Tibial nerve (tissue), 4 donors: ENCODE measurements around the gene NFAT5. TPM values are rescaled to one million over a fixed set of nuclear protein-coding genes. Genes with fewer than 3 reads are reported as not detected.

Experiments
- DNase-seq, 2 donors: peaks; one replicate each; pipeline ENCODE4 v3.0.0-alpha.2; 2019; ENCODE audit warnings: low spot score in 2 of 2
- H3K27ac ChIP-seq, 4 donors: fragments of 200-600 bp; sonication (generic) in 3 of 4; one replicate each; pipeline ENCODE4 v1.5.1; 2017 to 2019; ENCODE audit warnings: mild to moderate bottlenecking in 1 of 4
- H3K27me3 ChIP-seq, 2 donors: fragments of 200-600 bp; sonication (generic) in 1 of 2; one replicate each; pipeline versions ENCODE4 v1.5.1 to v1.6.0; 2017 to 2019
- H3K36me3 ChIP-seq, 3 donors: fragments of 200-600 bp; sonication (generic); one replicate each; pipeline ENCODE4 v1.5.1; 2018 to 2019
- H3K4me1 ChIP-seq, 4 donors: fragments of 200-600 bp; sonication (generic) in 3 of 4; one replicate each; pipeline ENCODE4 v1.5.1; 2017 to 2019
- H3K4me3 ChIP-seq, 4 donors: fragments of 200-600 bp; sonication (generic) in 3 of 4; one replicate each; pipeline ENCODE4 v1.5.1; 2017 to 2019; ENCODE audit warnings: mild to moderate bottlenecking in 1 of 4, moderate library complexity in 1 of 4
- H3K9me3 ChIP-seq, 4 donors: fragments of 200-600 bp; sonication (generic) in 3 of 4; one replicate each; pipeline ENCODE4 v1.5.1; 2017 to 2019
- EP300 ChIP-seq, 2 donors: sonication (generic); formaldehyde crosslinking; IDR thresholded peaks; one replicate each; pipeline ENCODE4 v1.6.1; 2017; ENCODE audit warnings: antibody characterized with exemption in 2 of 2, mild to moderate bottlenecking in 1 of 2
- POLR2A ChIP-seq, 2 donors: fragments of 450-650 bp; IDR thresholded peaks; one replicate each; pipeline ENCODE4 v1.6.1; 2017; ENCODE audit warnings: antibody characterized with exemption in 2 of 2, mild to moderate bottlenecking in 2 of 2, moderate library complexity in 2 of 2
- WGBS, 2 donors: methylation state at CpG; one replicate each; pipeline ENCODE4 v1.1.5; 2018; 5-methylcytosine and 5-hydroxymethylcytosine counted together
- total RNA-seq, 4 donors: library from RNA; depleted of rRNA; stranded (reverse); fragments of >200 nt; gene quantifications; one replicate each; pipeline ENCODE4 v1.1.0, GENCODE V29; 2016
- TF ChIP-seq, protein P1 (sequence below), 5 experiments: fragments of 200-600 bp in 3 of 5; fragments of 450-650 bp in 2 of 5; sonication (generic) in 3 of 5; IDR thresholded peaks; one replicate each; pipeline ENCODE4 v1.5.1; 2016 to 2019; ENCODE audit warnings: antibody characterized with exemption in 5 of 5, mild to moderate bottlenecking in 3 of 5, moderate library complexity in 2 of 5

Gene NFAT5
- total RNA-seq, 4 donors from 2014 or later, result 53.2 to 61.4 (median 57.5) TPM

DNA sequence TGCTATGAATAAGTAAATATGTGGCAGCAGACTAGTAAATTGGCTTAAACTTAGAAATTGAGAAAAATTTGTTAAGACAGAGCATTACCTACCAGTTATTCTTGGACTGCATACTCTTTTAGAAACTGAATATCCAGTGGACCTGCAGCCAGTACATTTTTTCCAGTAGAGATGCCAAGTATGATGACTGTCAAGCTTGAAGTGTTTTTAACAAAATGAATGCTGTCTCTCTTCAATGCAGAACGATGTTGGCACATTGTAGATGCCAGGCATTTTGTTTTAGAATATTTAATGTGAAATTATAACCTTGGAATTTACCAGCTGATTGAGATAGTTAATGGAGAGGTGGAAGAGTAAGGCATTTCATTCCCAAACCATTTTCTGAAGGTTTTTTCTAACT is 52.5 kb downstream of the NFAT5 start:
- H3K4me1 ChIP-seq, result peaks cover 0 to 55% (median 21%) of the 10 kb centered on the region in 4 donors
- H3K9me3 ChIP-seq, result no peaks in the 10 kb centered on the region
- 14 to 24% methylated on average over 1 of the region's 1 CpG for WGBS, 2 donors
- TF ChIP-seq, protein P1, sequence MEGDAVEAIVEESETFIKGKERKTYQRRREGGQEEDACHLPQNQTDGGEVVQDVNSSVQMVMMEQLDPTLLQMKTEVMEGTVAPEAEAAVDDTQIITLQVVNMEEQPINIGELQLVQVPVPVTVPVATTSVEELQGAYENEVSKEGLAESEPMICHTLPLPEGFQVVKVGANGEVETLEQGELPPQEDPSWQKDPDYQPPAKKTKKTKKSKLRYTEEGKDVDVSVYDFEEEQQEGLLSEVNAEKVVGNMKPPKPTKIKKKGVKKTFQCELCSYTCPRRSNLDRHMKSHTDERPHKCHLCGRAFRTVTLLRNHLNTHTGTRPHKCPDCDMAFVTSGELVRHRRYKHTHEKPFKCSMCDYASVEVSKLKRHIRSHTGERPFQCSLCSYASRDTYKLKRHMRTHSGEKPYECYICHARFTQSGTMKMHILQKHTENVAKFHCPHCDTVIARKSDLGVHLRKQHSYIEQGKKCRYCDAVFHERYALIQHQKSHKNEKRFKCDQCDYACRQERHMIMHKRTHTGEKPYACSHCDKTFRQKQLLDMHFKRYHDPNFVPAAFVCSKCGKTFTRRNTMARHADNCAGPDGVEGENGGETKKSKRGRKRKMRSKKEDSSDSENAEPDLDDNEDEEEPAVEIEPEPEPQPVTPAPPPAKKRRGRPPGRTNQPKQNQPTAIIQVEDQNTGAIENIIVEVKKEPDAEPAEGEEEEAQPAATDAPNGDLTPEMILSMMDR (IDR thresholded peaks at IDR 0.05), result no peak
- TF ChIP-seq POLR2A (IDR thresholded peaks at IDR 0.05), result no peak
- peak in 1 of 2 donors; percentile 12 for TF ChIP-seq EP300 (IDR thresholded peaks at IDR 0.05)
- peak overlapping the region in 1 of 4 donors; percentile 21 for H3K27ac ChIP-seq
- no peak overlapping the region for H3K4me3 ChIP-seq
- H3K36me3 ChIP-seq, result peaks cover 0 to 1% (median 0%) of the 10 kb centered on the region in 3 donors
- H3K27me3 ChIP-seq, result no peaks in the 10 kb centered on the region
- DNase-seq, result peak in 1 of 2 donors; percentile 18

DNA sequence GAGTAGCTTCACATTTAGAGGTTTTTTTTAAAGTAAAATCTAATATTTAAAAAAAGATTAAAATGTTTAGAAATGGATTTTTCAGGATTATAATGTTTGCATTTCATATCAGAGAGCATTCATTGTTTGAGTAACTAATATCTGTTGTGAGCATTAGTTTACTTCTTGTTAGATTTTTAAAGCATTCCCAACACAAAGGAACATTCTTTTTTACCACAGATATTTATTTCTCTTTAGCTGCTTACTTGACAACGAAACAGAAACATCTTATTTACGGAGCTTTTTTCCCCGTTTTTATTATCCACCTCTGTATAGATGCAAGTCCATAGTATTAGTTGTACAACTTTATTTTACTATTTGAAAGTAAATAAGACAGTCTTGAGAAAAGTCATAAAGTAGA is 53.0 kb downstream of the NFAT5 start:
- Histone ChIP-seq H3K9me3 (no peaks in the 10 kb centered on the region), H3K4me3 (no peak overlapping the region), H3K4me1 (peaks cover 0 to 51% (median 18%) of the 10 kb centered on the region in 4 donors), H3K36me3 (peaks cover 0 to 4% (median 0%) of the 10 kb centered on the region in 3 donors), H3K27ac (peak overlapping the region in 2 of 4 donors; percentile 21 to 56), H3K27me3 (no peaks in the 10 kb centered on the region)
- TF ChIP-seq, protein P1 (IDR thresholded peaks at IDR 0.05), result no peak
- TF ChIP-seq POLR2A (IDR thresholded peaks at IDR 0.05) (no peak), EP300 (IDR thresholded peaks at IDR 0.05) (no peak)
- 25 to 27% methylated on average over 3 of the region's 3 CpGs for WGBS, 2 donors
- no peak for DNase-seq

GRCh38 chr16:69619514-69619913 is 53.7 kb downstream of the NFAT5 start:
- no peaks in the 10 kb centered on the region for H3K9me3 ChIP-seq
- H3K4me3 ChIP-seq, result no peak overlapping the region
- no peaks in the 10 kb centered on the region for H3K27me3 ChIP-seq
- H3K4me1 ChIP-seq, result peaks cover 0 to 43% (median 18%) of the 10 kb centered on the region in 4 donors
- DNase-seq, result no peak
- TF ChIP-seq POLR2A (IDR thresholded peaks at IDR 0.05), result no peak
- TF ChIP-seq EP300 (IDR thresholded peaks at IDR 0.05), result no peak
- TF ChIP-seq, protein P1 (IDR thresholded peaks at IDR 0.05), result no peak
- H3K36me3 ChIP-seq, result peaks cover 0 to 11% (median 0%) of the 10 kb centered on the region in 3 donors
- H3K27ac ChIP-seq, result peak overlapping the region in 2 of 4 donors; percentile 21 to 56

GRCh38 chr16:69620573-69620972 is 54.8 kb downstream of the NFAT5 start:
- TF ChIP-seq EP300 (IDR thresholded peaks at IDR 0.05), result no peak
- TF ChIP-seq POLR2A (IDR thresholded peaks at IDR 0.05), result no peak
- TF ChIP-seq, protein P1 (IDR thresholded peaks at IDR 0.05), result no peak
- Histone ChIP-seq H3K27ac (no peak overlapping the region), H3K36me3 (peaks cover 0 to 11% (median 0%) of the 10 kb centered on the region in 3 donors), H3K27me3 (no peaks in the 10 kb centered on the region), H3K4me1 (peaks cover 0 to 43% (median 18%) of the 10 kb centered on the region in 4 donors), H3K4me3 (no peak overlapping the region), H3K9me3 (no peaks in the 10 kb centered on the region)
- DNase-seq, result no peak
- WGBS, 2 donors, result 60 to 61% methylated on average over 1 of the region's 1 CpG

DNA sequence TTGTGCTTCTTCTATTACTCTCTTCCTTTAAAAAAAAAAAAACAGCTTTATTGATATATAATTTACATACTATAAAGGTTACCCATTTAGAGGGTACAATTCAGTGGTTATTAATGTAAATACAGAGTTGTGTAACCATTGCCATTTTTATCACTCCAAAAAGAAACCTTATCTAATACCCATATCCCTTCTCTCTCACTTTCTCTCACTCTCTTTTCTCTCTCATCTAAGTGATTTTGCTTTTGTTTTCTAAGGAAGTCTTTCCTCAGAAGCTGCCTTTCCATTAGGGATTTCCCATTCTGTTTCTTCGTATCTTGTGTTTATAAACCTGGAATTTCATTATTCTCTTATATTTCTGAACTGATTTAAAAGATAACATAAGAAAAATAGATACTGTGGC is 55.5 kb downstream of the NFAT5 start:
- no peaks in the 10 kb centered on the region for H3K27me3 ChIP-seq
- WGBS, 2 donors, result 71 to 80% methylated on average over 1 of the region's 1 CpG
- TF ChIP-seq, protein P1 (IDR thresholded peaks at IDR 0.05), result no peak
- no peak for TF ChIP-seq POLR2A (IDR thresholded peaks at IDR 0.05)
- TF ChIP-seq EP300 (IDR thresholded peaks at IDR 0.05), result no peak
- H3K27ac ChIP-seq, result no peak overlapping the region
- peaks cover 0 to 11% (median 0%) of the 10 kb centered on the region in 3 donors for H3K36me3 ChIP-seq
- no peak overlapping the region for H3K4me3 ChIP-seq
- H3K9me3 ChIP-seq, result no peaks in the 10 kb centered on the region
- no peak for DNase-seq
- H3K4me1 ChIP-seq, result peaks cover 0 to 43% (median 18%) of the 10 kb centered on the region in 4 donors
